DND-41 (cell line): Measurements from ENCODE around the gene YBX2.

ENCODE experiments used
- EZH2 ChIP-seq: IDR thresholded peaks from 3 replicates; pipeline ENCODE4 v1.6.1; 2012; ENCODE audit warnings: borderline replicate concordance, low read depth, mild to moderate bottlenecking, moderate library complexity, low read length, inconsistent platforms; ENCODE audit not compliant: severe bottlenecking
- TF ChIP-seq, protein P1 (sequence below): IDR thresholded peaks from 2 replicates; pipeline ENCODE4 v1.5.1; 2012; ENCODE audit warnings: borderline replicate concordance, low read length, moderate library complexity, mild to moderate bottlenecking; ENCODE audit not compliant: poor library complexity, severe bottlenecking; ENCODE audit errors: extremely low read depth

DNA sequence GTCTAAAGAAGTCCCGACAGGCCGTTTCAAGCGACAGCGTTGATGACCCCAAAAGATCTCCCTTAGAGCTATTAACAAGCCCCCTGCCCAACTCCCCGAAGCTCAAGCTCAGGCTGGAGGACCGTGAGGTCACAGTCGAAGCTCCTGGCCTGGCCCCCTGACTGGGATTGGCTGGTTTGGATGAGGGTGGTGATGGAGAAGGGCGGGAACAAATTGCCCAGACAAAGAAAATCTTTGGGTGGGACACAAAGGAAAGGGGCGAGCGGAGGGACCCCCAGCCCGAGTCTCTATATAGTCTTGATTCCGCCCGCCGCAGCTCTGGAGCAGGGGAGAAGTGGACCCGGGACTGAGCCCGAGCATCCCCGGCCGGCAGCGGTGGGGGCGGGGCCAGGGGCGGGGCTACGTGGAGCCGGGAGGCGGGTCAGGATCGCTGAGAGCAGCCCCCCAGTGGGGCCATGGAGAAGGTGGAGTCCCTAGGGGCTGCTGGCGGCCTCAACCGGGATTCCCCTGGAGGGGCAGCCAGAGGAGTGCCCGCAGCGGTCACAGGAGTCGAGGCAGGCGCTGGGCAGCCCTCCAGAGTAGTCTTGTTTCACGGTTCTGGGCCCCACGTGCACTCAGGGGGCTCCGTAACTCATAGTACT is 35.7 kb upstream of the YBX2 start:
- TF ChIP-seq, protein P1, sequence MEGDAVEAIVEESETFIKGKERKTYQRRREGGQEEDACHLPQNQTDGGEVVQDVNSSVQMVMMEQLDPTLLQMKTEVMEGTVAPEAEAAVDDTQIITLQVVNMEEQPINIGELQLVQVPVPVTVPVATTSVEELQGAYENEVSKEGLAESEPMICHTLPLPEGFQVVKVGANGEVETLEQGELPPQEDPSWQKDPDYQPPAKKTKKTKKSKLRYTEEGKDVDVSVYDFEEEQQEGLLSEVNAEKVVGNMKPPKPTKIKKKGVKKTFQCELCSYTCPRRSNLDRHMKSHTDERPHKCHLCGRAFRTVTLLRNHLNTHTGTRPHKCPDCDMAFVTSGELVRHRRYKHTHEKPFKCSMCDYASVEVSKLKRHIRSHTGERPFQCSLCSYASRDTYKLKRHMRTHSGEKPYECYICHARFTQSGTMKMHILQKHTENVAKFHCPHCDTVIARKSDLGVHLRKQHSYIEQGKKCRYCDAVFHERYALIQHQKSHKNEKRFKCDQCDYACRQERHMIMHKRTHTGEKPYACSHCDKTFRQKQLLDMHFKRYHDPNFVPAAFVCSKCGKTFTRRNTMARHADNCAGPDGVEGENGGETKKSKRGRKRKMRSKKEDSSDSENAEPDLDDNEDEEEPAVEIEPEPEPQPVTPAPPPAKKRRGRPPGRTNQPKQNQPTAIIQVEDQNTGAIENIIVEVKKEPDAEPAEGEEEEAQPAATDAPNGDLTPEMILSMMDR, result no peak
- no peak for TF ChIP-seq EZH2
